Skeletal muscle satellite cell (primary cell): Measurements from ENCODE around the gene CRISP2.

Experiments used
- H3K27me3 ChIP-seq: 2 replicates; pipeline ENCODE4 v1.7.0; 2013; ENCODE audit warnings: low read length; ENCODE audit not compliant: control insufficient read depth, insufficient read depth
- H3K36me3 ChIP-seq: 2 replicates; pipeline ENCODE4 v1.7.0; 2013; ENCODE audit warnings: mild to moderate bottlenecking, control low read depth, low read length; ENCODE audit not compliant: insufficient read depth
- H3K4me1 ChIP-seq: 2 replicates; pipeline ENCODE4 v1.7.0; 2013; ENCODE audit warnings: low read length; ENCODE audit not compliant: control insufficient read depth, insufficient read depth
- H3K4me2 ChIP-seq: 2 replicates; pipeline ENCODE4 v1.7.0; 2013; ENCODE audit warnings: mild to moderate bottlenecking, low read length
- H3K4me3 ChIP-seq: 2 replicates; pipeline ENCODE4 v1.7.0; 2013; ENCODE audit warnings: low read length
- H3K9ac ChIP-seq: 2 replicates; pipeline ENCODE4 v1.7.0; 2013; ENCODE audit warnings: mild to moderate bottlenecking, low read depth, low read length, moderate library complexity
- H3K9me3 ChIP-seq: replicated peaks from 2 replicates; pipeline ENCODE4 v1.7.0; 2013; ENCODE audit warnings: mild to moderate bottlenecking, control low read depth, low read length

The CRISP2 gene

GRCh38 chr6:49653942-49654341 is 59.4 kb downstream of the CRISP2 start:
- no peak overlapping the region for H3K4me3 ChIP-seq
- H3K27me3 ChIP-seq, result no peaks in the 10 kb centered on the region
- no peak overlapping the region for H3K9ac ChIP-seq
- H3K4me2 ChIP-seq, result no peak overlapping the region
- no peaks in the 10 kb centered on the region for H3K4me1 ChIP-seq
- no peaks in the 10 kb centered on the region for H3K9me3 ChIP-seq
- H3K36me3 ChIP-seq, result no peaks in the 10 kb centered on the region

- Histone ChIP-seq H3K9me3 (no peaks in the 10 kb centered on the region), H3K4me1 (no peaks in the 10 kb centered on the region), H3K27me3 (no peaks in the 10 kb centered on the region), H3K4me2 (no peak overlapping the region), H3K4me3 (no peak overlapping the region), H3K9ac (no peak overlapping the region), H3K36me3 (no peaks in the 10 kb centered on the region)
Observed at GRCh38 chr6:49653438-49653837, 59.9 kb downstream of the CRISP2 start.

GRCh38 chr6:49651239-49651638 is 62.1 kb downstream of the CRISP2 start:
- Histone ChIP-seq H3K36me3 (no peaks in the 10 kb centered on the region), H3K4me3 (no peak overlapping the region), H3K27me3 (no peaks in the 10 kb centered on the region), H3K9me3 (no peaks in the 10 kb centered on the region), H3K4me1 (no peaks in the 10 kb centered on the region), H3K4me2 (no peak overlapping the region), H3K9ac (no peak overlapping the region)

GRCh38 chr6:49649988-49650387 is 63.4 kb downstream of the CRISP2 start:
- no peak overlapping the region for H3K4me3 ChIP-seq
- no peak overlapping the region for H3K4me2 ChIP-seq
- no peaks in the 10 kb centered on the region for H3K4me1 ChIP-seq
- no peak overlapping the region for H3K9ac ChIP-seq
- no peaks in the 10 kb centered on the region for H3K36me3 ChIP-seq
- no peaks in the 10 kb centered on the region for H3K27me3 ChIP-seq
- H3K9me3 ChIP-seq, result no peaks in the 10 kb centered on the region

GRCh38 chr6:49648036-49648435 is 65.3 kb downstream of the CRISP2 start:
- Histone ChIP-seq H3K4me3 (no peak overlapping the region), H3K27me3 (no peaks in the 10 kb centered on the region), H3K9me3 (no peaks in the 10 kb centered on the region), H3K36me3 (no peaks in the 10 kb centered on the region), H3K4me2 (no peak overlapping the region), H3K9ac (no peak overlapping the region), H3K4me1 (no peaks in the 10 kb centered on the region)

GRCh38 chr6:49647476-49647875 is 65.9 kb downstream of the CRISP2 start:
- Histone ChIP-seq H3K36me3 (no peaks in the 10 kb centered on the region), H3K4me3 (no peak overlapping the region), H3K4me1 (no peaks in the 10 kb centered on the region), H3K9me3 (no peaks in the 10 kb centered on the region), H3K9ac (no peak overlapping the region), H3K4me2 (no peak overlapping the region), H3K27me3 (no peaks in the 10 kb centered on the region)

GRCh38 chr6:49646942-49647341 is 66.4 kb downstream of the CRISP2 start:
- Histone ChIP-seq H3K9me3 (no peaks in the 10 kb centered on the region), H3K4me2 (no peak overlapping the region), H3K36me3 (no peaks in the 10 kb centered on the region), H3K27me3 (no peaks in the 10 kb centered on the region), H3K4me1 (no peaks in the 10 kb centered on the region), H3K4me3 (no peak overlapping the region), H3K9ac (no peak overlapping the region)

GRCh38 chr6:49646130-49646824 is 67.1 kb downstream of the CRISP2 start:
- Histone ChIP-seq H3K4me2 (no peak overlapping the region), H3K36me3 (no peaks in the 10 kb centered on the region), H3K9me3 (no peaks in the 10 kb centered on the region), H3K27me3 (no peaks in the 10 kb centered on the region), H3K4me1 (no peaks in the 10 kb centered on the region), H3K4me3 (no peak overlapping the region), H3K9ac (no peak overlapping the region)

GRCh38 chr6:49645139-49645538 is 68.2 kb downstream of the CRISP2 start:
- no peaks in the 10 kb centered on the region for H3K36me3 ChIP-seq
- no peak overlapping the region for H3K4me3 ChIP-seq
- no peaks in the 10 kb centered on the region for H3K4me1 ChIP-seq
- no peak overlapping the region for H3K9ac ChIP-seq
- H3K9me3 ChIP-seq, result no peaks in the 10 kb centered on the region
- no peaks in the 10 kb centered on the region for H3K27me3 ChIP-seq
- no peak overlapping the region for H3K4me2 ChIP-seq
